ENCODE data around the gene ZNF324.

Gene ZNF324

DNA sequence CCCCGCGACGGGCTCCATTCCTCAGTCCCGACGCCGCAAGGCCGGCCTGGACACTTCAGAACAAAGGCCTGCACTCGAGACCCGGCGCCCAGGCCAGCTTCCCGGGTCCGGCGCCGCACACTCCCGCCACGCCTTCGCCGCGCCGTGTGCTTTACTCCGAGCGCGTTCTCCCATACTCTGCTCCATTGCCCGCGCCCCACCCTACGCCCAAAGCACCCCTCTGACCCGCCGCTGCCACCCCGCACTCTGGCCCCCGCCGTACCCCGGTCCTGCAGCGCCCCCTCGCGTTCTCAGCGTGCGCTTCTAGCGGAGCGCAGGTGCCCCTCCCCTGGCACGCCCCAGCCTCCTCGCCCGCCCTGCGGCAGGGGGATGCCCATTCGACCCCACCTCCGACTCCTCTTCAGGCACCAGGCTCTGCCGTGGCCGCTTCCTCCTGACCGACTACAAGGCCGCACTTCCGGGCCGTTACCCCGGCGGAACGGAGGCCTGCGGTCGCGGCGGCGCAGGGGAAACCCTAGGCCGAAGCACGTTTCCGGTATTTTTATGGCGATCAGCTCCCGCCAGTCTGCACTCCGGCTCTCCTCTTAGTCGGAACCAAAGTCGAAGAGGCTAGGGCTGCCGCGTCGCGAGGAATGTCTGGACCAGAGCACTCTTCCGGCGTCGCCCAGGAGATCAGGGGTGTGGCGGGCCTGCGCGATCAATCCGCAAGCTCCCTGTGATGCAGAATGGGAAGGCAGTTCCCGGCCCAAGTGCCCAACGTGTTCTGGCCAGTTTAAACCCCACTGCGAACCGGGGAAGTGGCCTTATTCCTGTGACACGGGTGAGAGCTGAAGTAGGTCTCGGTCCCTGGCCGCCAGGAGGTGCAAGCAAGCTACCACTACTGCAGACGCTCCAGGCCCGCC, 52.7 kb downstream of the ZNF324 start, which contains the start of gene ZBTB45:
Gene ZBTB45, minus strand, starts transcription at position 456 of the 902 bp plus-strand sequence. CDS start 2,137 bp downstream, outside the sequence.
- Histone ChIP-seq H3K27me3 (ENCODE audit: insufficient read depth, low read length) (no peaks in the 10 kb centered on the region), H3K4me3 (ENCODE audit: low read length) (peak within 1 kb of the TSS; percentile 73)

DNA sequence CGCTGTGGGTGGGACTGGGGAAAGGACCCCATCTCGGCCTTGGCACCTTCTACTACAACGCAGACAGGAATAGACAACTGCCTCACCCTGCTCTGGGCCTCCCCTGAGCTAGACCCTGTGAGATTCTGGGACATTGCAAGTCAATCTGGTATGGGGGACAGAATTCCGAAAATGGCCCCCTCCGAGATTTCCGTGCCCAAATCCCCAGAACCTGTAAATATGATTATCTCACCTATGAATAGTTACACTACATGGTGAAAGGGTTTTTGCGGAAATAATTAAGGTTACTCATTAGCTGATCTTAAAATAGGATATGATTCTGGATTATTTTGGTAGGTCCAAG, 53.3 kb downstream of the ZNF324 start:
- H3K4me1 ChIP-seq (ENCODE audit: insufficient read depth, low read length): peaks cover 26% of the 10 kb centered on the region; the same call in 1 of the 2 replicates
- H3K4me3 ChIP-seq (ENCODE audit: low read length): peak overlapping the region; percentile 73
- H3K27ac ChIP-seq (ENCODE audit: low read length): no peak overlapping the region

More for the DNA sequence above, 52.7 kb downstream of the ZNF324 start, which contains the start of gene ZBTB45:
- Histone ChIP-seq H3K4me1 (ENCODE audit: insufficient read depth, low read length) (peaks cover 27% of the 10 kb centered on the region; the same call in 1 of the 2 replicates), H3K9me3 (ENCODE audit: insufficient read depth, low read depth, low read length) (no peaks in the 10 kb centered on the region), H3K27ac (ENCODE audit: low read length) (peak within 1 kb of the TSS; percentile 74), H3K36me3 (ENCODE audit: insufficient read depth, low read depth, low read length) (peaks cover 4% of the 10 kb centered on the region; the same call in 1 of the 2 replicates), H3K9ac (ENCODE audit: low read depth, low read length) (peak within 1 kb of the TSS; percentile 93)

DNA sequence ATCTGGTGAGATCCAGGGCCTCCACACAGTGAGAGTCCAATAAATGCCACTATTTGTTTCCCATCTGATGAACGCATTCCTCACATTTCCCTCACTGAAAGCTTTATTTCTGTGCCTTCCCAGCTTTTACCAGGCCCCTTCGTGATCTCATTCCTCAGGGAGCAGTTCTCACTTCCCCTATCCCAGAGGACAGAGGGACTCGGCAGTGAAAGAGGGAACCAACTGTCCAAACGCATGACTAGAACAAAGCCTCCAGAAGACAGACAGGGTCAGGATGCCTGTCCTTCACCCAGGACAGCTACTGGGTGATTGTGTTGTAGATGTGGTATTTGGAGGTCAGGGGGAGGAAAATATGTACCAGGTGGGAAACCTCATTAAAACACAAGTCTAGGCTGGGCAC, 54.8 kb downstream of the ZNF324 start:
- Histone ChIP-seq H3K9me3 (ENCODE audit: insufficient read depth, low read depth, low read length) (no peaks in the 10 kb centered on the region), H3K4me3 (ENCODE audit: low read length) (no peak overlapping the region), H3K4me1 (ENCODE audit: insufficient read depth, low read length) (peaks cover 14% of the 10 kb centered on the region; the same call in 1 of the 2 replicates), H3K27ac (ENCODE audit: low read length) (no peak overlapping the region), H3K27me3 (ENCODE audit: insufficient read depth, low read length) (no peaks in the 10 kb centered on the region), H3K9ac (ENCODE audit: low read depth, low read length) (peak overlapping the region; percentile 21; the same call in 1 of the 2 replicates), H3K36me3 (ENCODE audit: insufficient read depth, low read depth, low read length) (peaks cover 3% of the 10 kb centered on the region; the same call in 1 of the 2 replicates)

More for the DNA sequence above, 53.3 kb downstream of the ZNF324 start:
- peaks cover 4% of the 10 kb centered on the region; the same call in 1 of the 2 replicates for H3K36me3 ChIP-seq (ENCODE audit: insufficient read depth, low read depth, low read length)
- H3K9me3 ChIP-seq (ENCODE audit: insufficient read depth, low read depth, low read length): no peaks in the 10 kb centered on the region
- H3K27me3 ChIP-seq (ENCODE audit: insufficient read depth, low read length): no peaks in the 10 kb centered on the region
- H3K9ac ChIP-seq (ENCODE audit: low read depth, low read length): peak overlapping the region; percentile 93; the same call in 1 of the 2 replicates

DNA sequence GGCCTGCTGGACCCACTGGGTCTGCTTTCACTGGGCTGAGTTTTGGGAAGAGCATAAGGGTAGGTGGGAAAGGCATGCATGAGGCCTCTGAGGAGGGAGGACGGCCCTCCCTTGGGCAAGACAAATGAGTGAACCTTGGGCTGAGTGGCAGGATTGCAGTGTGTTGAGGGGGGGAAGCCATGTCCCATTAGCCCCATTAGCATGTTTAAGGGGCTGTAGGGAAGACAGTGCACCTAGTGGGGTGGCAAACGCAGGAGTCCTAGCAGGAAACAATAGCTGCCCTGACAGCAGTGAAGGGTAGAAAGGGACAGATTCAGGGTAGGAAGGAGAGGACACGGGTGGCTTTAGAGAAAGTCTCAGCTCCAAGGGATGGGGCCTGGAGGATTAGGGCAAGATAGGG, 55.8 kb downstream of the ZNF324 start:
- Histone ChIP-seq H3K4me1 (ENCODE audit: insufficient read depth, low read length) (peaks cover 14% of the 10 kb centered on the region; the same call in 1 of the 2 replicates), H3K36me3 (ENCODE audit: insufficient read depth, low read depth, low read length) (no peaks in the 10 kb centered on the region), H3K4me3 (ENCODE audit: low read length) (no peak overlapping the region), H3K9me3 (ENCODE audit: insufficient read depth, low read depth, low read length) (no peaks in the 10 kb centered on the region), H3K27ac (ENCODE audit: low read length) (no peak overlapping the region), H3K27me3 (ENCODE audit: insufficient read depth, low read length) (no peaks in the 10 kb centered on the region), H3K9ac (ENCODE audit: low read depth, low read length) (no peak overlapping the region)
